Measurements from ENCODE around the gene TNNT3.

Gene TNNT3

GRCh38 chr11:1949302-1949701 lies 29.8 kb downstream of the TNNT3 start:
- H3K4me1 ChIP-seq (ENCODE audit: low read length) = no peaks in the 10 kb centered on the region
- H3K9me3 ChIP-seq (replicated peaks; ENCODE audit: insufficient read depth, low read length) = no peaks in the 10 kb centered on the region
- H4K20me1 ChIP-seq (ENCODE audit: insufficient read depth, low read length) = no peaks in the 10 kb centered on the region
- H3K9ac ChIP-seq (ENCODE audit: low read length) = no peak overlapping the region
- H3K79me2 ChIP-seq (ENCODE audit: low read length) = no peaks in the 10 kb centered on the region
- TF ChIP-seq EZH2phosphoT487 (IDR thresholded peaks at IDR 0.05; ENCODE audit: low read length) = no peak
- no peak for TF ChIP-seq EZH2 (optimal IDR thresholded peaks at IDR 0.05; ENCODE audit: low read depth, low read length)
- TF ChIP-seq CTCF (IDR thresholded peaks at IDR 0.05; ENCODE audit: low read length) = no peak
- no peak overlapping the region for H3K4me2 ChIP-seq (ENCODE audit: low read depth, low read length)
- no peak overlapping the region for H2AFZ ChIP-seq (ENCODE audit: low read length)
- H3K4me3 ChIP-seq (ENCODE audit: low read length) = no peak overlapping the region
- no peaks in the 10 kb centered on the region for H3K36me3 ChIP-seq (replicated peaks; ENCODE audit: insufficient read depth, low read length)
- DNase-seq = no peak
- H3K27ac ChIP-seq (ENCODE audit: low read length) = no peak overlapping the region
- peaks cover 1% of the 10 kb centered on the region for H3K27me3 ChIP-seq (replicated peaks; ENCODE audit: insufficient read depth, low read length)
- H3K9me2 ChIP-seq (replicated peaks; ENCODE audit: insufficient read depth, low read length) = no peaks in the 10 kb centered on the region
- no peaks in the 10 kb centered on the region for H3F3A ChIP-seq (ENCODE audit: insufficient read depth, low read length)

GRCh38 chr11:1949922-1950321 lies 30.4 kb downstream of the TNNT3 start:
- Histone ChIP-seq H3K27me3 (replicated peaks; ENCODE audit: insufficient read depth, low read length) (no peaks in the 10 kb centered on the region), H3K9me3 (replicated peaks; ENCODE audit: insufficient read depth, low read length) (no peaks in the 10 kb centered on the region), H3K27ac (ENCODE audit: low read length) (no peak overlapping the region), H3K4me3 (ENCODE audit: low read length) (no peak overlapping the region), H3K9ac (ENCODE audit: low read length) (no peak overlapping the region), H3K79me2 (ENCODE audit: low read length) (no peaks in the 10 kb centered on the region), H3K4me2 (ENCODE audit: low read depth, low read length) (no peak overlapping the region), H2AFZ (ENCODE audit: low read length) (no peak overlapping the region), H3K9me2 (replicated peaks; ENCODE audit: insufficient read depth, low read length) (no peaks in the 10 kb centered on the region), H3K4me1 (ENCODE audit: low read length) (no peaks in the 10 kb centered on the region), H4K20me1 (ENCODE audit: insufficient read depth, low read length) (no peaks in the 10 kb centered on the region), H3K36me3 (replicated peaks; ENCODE audit: insufficient read depth, low read length) (no peaks in the 10 kb centered on the region), H3F3A (ENCODE audit: insufficient read depth, low read length) (no peaks in the 10 kb centered on the region)
- TF ChIP-seq EZH2phosphoT487 (IDR thresholded peaks at IDR 0.05; ENCODE audit: low read length) (no peak), EZH2 (optimal IDR thresholded peaks at IDR 0.05; ENCODE audit: low read depth, low read length) (no peak), CTCF (IDR thresholded peaks at IDR 0.05; ENCODE audit: low read length) (no peak)
- no peak for DNase-seq

DNA sequence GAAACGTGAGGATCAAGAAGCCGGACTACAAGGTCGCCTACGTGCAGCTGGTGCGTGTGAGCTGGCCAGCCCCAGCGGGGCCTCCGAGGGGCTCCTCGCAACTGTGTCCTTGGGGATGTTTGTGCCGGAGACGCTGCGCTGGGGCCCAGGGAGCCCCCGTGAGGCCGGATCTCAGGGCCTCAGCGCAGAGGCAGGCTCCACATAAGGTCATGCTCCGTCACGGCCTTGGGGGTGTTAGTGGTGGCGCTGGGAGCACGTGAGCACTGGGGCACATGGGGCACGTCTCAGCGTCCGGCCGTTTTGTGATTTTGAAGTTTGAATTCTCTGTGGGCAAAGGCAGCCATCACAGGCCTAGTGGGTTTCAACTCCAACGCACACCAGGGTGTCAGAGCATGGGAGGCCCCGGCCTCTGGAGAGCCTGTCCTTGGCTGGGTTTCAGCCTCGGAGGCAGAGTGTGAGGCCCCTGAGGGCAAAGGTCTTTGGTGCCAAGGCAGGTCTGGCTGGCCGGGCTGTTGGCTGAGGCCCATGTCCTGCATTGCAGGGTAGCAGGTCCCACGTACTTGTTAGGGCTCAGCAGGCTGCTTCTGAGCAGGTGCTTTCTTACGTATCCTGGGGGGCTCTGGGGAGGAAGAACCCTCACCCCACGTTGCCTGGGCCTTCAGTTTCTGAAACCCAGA lies 33.4 kb downstream of the TNNT3 start:
- Histone ChIP-seq H3K4me3 (ENCODE audit: low read length) (no peak overlapping the region), H3K9me2 (replicated peaks; ENCODE audit: insufficient read depth, low read length) (no peaks in the 10 kb centered on the region)
- no peak for TF ChIP-seq EZH2phosphoT487 (IDR thresholded peaks at IDR 0.05; ENCODE audit: low read length)
- no peak for TF ChIP-seq CTCF (IDR thresholded peaks at IDR 0.05; ENCODE audit: low read length)
- TF ChIP-seq EZH2 (optimal IDR thresholded peaks at IDR 0.05; ENCODE audit: low read depth, low read length) = no peak

More for the DNA sequence above, 33.4 kb downstream of the TNNT3 start:
- no peaks in the 10 kb centered on the region for H4K20me1 ChIP-seq (ENCODE audit: insufficient read depth, low read length)
- no peaks in the 10 kb centered on the region for H3F3A ChIP-seq (ENCODE audit: insufficient read depth, low read length)
- no peak overlapping the region for H3K4me2 ChIP-seq (ENCODE audit: low read depth, low read length)
- no peaks in the 10 kb centered on the region for H3K27me3 ChIP-seq (replicated peaks; ENCODE audit: insufficient read depth, low read length)
- H3K4me1 ChIP-seq (ENCODE audit: low read length) = no peaks in the 10 kb centered on the region
- H3K9me3 ChIP-seq (replicated peaks; ENCODE audit: insufficient read depth, low read length) = no peaks in the 10 kb centered on the region
- DNase-seq = no peak
- no peaks in the 10 kb centered on the region for H3K36me3 ChIP-seq (replicated peaks; ENCODE audit: insufficient read depth, low read length)
- H3K27ac ChIP-seq (ENCODE audit: low read length) = no peak overlapping the region
- H3K79me2 ChIP-seq (ENCODE audit: low read length) = no peaks in the 10 kb centered on the region
- no peak overlapping the region for H2AFZ ChIP-seq (ENCODE audit: low read length)
- H3K9ac ChIP-seq (ENCODE audit: low read length) = no peak overlapping the region
